ENCODE data around the gene SYTL4.
"Not testable (repeated sequence)": the region's sequence is repeated elsewhere in the genome, so short reads cannot be mapped to it uniquely, and the experiment has no call there.

The SYTL4 gene

GRCh38 chrX:100731441-100732281, at the start of gene SYTL4:
Gene SYTL4, minus strand, starts transcription at chrX:100732121. Its CDS starts 30,084 bp downstream, at chrX:100702037.
- Histone ChIP-seq H3K4me1 (ENCODE audit: control insufficient read depth in 1 of 2, insufficient read depth in 2 of 2, low read length in 2 of 2) (no peaks in the 10 kb centered on the region), H3K36me3 (ENCODE audit: control insufficient read depth in 1 of 2, insufficient read depth in 2 of 2, low read length in 2 of 2) (no peaks in the 10 kb centered on the region), H3K27me3 (ENCODE audit: control insufficient read depth in 1 of 2, insufficient read depth in 2 of 2, low read length in 2 of 2) (no peaks in the 10 kb centered on the region), H3K27ac (ENCODE audit: low read depth, low read length) (no peak within 1 kb of the TSS), H3K4me3 (ENCODE audit: low read depth in 1 of 2, low read length in 2 of 2) (peak within 1 kb of the TSS; percentile 68 to 70), H3K9ac (ENCODE audit: low read depth in 1 of 2, low read length in 2 of 2) (peak within 1 kb of the TSS; percentile 20 to 56), H3K9me3 (ENCODE audit: control insufficient read depth in 1 of 2, low read length in 2 of 2) (no peaks in the 10 kb centered on the region)

GRCh38 chrX:100769439-100769838, 37.5 kb upstream of the SYTL4 start:
- not testable (repeated sequence) for H3K27ac ChIP-seq (ENCODE audit: low read depth, low read length); H3K9ac ChIP-seq (ENCODE audit: low read depth in 1 of 2, low read length in 2 of 2); H3K4me3 ChIP-seq (ENCODE audit: low read depth in 1 of 2, low read length in 2 of 2); H3K27me3 ChIP-seq (ENCODE audit: control insufficient read depth in 1 of 2, insufficient read depth in 2 of 2, low read length in 2 of 2); H3K4me1 ChIP-seq (ENCODE audit: control insufficient read depth in 1 of 2, insufficient read depth in 2 of 2, low read length in 2 of 2); H3K36me3 ChIP-seq (ENCODE audit: control insufficient read depth in 1 of 2, insufficient read depth in 2 of 2, low read length in 2 of 2); H3K9me3 ChIP-seq (ENCODE audit: control insufficient read depth in 1 of 2, low read length in 2 of 2)

- Histone ChIP-seq H3K9ac (ENCODE audit: low read depth in 1 of 2, low read length in 2 of 2) (no peak overlapping the region), H3K36me3 (ENCODE audit: control insufficient read depth in 1 of 2, insufficient read depth in 2 of 2, low read length in 2 of 2) (no peaks in the 10 kb centered on the region), H3K27ac (ENCODE audit: low read depth, low read length) (no peak overlapping the region), H3K9me3 (ENCODE audit: control insufficient read depth in 1 of 2, low read length in 2 of 2) (no peaks in the 10 kb centered on the region), H3K27me3 (ENCODE audit: control insufficient read depth in 1 of 2, insufficient read depth in 2 of 2, low read length in 2 of 2) (no peaks in the 10 kb centered on the region), H3K4me3 (ENCODE audit: low read depth in 1 of 2, low read length in 2 of 2) (no peak overlapping the region), H3K4me1 (ENCODE audit: control insufficient read depth in 1 of 2, insufficient read depth in 2 of 2, low read length in 2 of 2) (no peaks in the 10 kb centered on the region)
Measured at GRCh38 chrX:100768679-100769338, 36.9 kb upstream of the SYTL4 start.

GRCh38 chrX:100750883-100751282, 19.0 kb upstream of the SYTL4 start:
- Histone ChIP-seq H3K9me3 (ENCODE audit: control insufficient read depth in 1 of 2, low read length in 2 of 2) (no peaks in the 10 kb centered on the region), H3K27ac (ENCODE audit: low read depth, low read length) (no peak overlapping the region), H3K36me3 (ENCODE audit: control insufficient read depth in 1 of 2, insufficient read depth in 2 of 2, low read length in 2 of 2) (no peaks in the 10 kb centered on the region), H3K4me3 (ENCODE audit: low read depth in 1 of 2, low read length in 2 of 2) (no peak overlapping the region), H3K27me3 (ENCODE audit: control insufficient read depth in 1 of 2, insufficient read depth in 2 of 2, low read length in 2 of 2) (no peaks in the 10 kb centered on the region), H3K4me1 (ENCODE audit: control insufficient read depth in 1 of 2, insufficient read depth in 2 of 2, low read length in 2 of 2) (no peaks in the 10 kb centered on the region), H3K9ac (ENCODE audit: low read depth in 1 of 2, low read length in 2 of 2) (no peak overlapping the region)

DNA sequence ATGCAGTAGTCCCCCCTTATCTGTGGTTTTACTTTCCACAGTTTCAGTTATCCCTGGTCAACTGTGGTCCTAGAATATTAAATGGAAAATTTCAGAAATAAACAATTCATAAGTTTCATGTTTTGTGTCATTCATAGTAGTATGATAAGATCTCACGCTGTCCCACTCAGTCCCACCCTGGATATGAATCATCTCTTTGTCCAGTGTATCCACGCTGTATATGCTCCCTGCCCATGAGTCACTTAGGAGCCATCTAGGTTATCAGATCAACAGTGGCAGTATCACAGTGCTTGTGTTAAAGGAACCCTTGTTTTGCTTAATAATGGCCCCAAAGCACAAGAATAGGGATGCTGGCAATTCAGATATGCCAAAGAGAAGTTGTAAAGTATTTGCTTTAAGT, 16.2 kb upstream of the SYTL4 start:
- H3K27ac ChIP-seq (ENCODE audit: low read depth, low read length), result no peak overlapping the region

DNA sequence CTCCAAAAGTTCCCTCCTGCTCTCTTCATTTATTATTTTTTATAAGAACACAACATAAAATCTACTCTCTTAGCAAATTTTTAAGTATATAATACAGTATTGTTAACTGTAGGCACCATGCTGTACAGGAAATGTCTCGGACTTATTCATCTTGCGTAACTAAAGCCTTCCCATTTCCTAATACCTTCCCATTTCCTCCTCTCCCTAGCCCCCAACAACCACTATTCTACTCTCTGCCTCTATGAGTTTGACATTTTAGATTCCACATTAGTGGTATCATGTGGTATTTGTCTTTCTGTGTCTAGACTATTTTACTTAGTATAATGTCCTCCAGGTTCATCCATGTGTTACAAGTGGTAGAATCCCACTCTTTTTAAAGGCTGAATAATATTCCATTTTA, 15.8 kb upstream of the SYTL4 start:
- H3K27ac ChIP-seq (ENCODE audit: low read depth, low read length), result no peak overlapping the region
- H3K27me3 ChIP-seq (ENCODE audit: control insufficient read depth in 1 of 2, insufficient read depth in 2 of 2, low read length in 2 of 2), result no peaks in the 10 kb centered on the region
- no peak overlapping the region for H3K9ac ChIP-seq (ENCODE audit: low read depth in 1 of 2, low read length in 2 of 2)
- no peak overlapping the region for H3K4me3 ChIP-seq (ENCODE audit: low read depth in 1 of 2, low read length in 2 of 2)
- H3K9me3 ChIP-seq (ENCODE audit: control insufficient read depth in 1 of 2, low read length in 2 of 2), result no peaks in the 10 kb centered on the region
- H3K4me1 ChIP-seq (ENCODE audit: control insufficient read depth in 1 of 2, insufficient read depth in 2 of 2, low read length in 2 of 2), result no peaks in the 10 kb centered on the region
- H3K36me3 ChIP-seq (ENCODE audit: control insufficient read depth in 1 of 2, insufficient read depth in 2 of 2, low read length in 2 of 2), result no peaks in the 10 kb centered on the region

More for the DNA sequence above, 16.2 kb upstream of the SYTL4 start:
- no peaks in the 10 kb centered on the region for H3K36me3 ChIP-seq (ENCODE audit: control insufficient read depth in 1 of 2, insufficient read depth in 2 of 2, low read length in 2 of 2)
- no peaks in the 10 kb centered on the region for H3K9me3 ChIP-seq (ENCODE audit: control insufficient read depth in 1 of 2, low read length in 2 of 2)
- no peak overlapping the region for H3K4me3 ChIP-seq (ENCODE audit: low read depth in 1 of 2, low read length in 2 of 2)
- H3K9ac ChIP-seq (ENCODE audit: low read depth in 1 of 2, low read length in 2 of 2), result no peak overlapping the region
- no peaks in the 10 kb centered on the region for H3K4me1 ChIP-seq (ENCODE audit: control insufficient read depth in 1 of 2, insufficient read depth in 2 of 2, low read length in 2 of 2)
- H3K27me3 ChIP-seq (ENCODE audit: control insufficient read depth in 1 of 2, insufficient read depth in 2 of 2, low read length in 2 of 2), result no peaks in the 10 kb centered on the region

DNA sequence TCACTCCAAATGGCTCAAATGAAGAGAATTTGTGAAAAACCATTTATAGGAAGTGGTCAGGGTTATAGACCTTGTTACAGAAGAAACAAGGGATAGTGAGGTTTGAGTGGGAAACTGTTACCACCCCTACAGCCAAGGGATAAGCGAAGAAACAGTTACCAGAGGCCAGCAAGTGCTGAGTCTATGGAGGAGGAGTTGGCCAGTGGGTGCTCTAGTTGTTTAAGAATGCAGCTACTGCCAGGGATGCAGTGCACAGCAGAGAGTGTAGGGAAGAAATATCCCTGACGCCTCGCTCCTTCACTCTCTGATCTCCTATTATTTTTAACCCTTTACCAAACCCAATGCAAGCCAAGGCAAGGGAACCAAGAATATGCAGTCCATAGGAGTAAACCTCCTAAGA, 15.2 kb upstream of the SYTL4 start:
- no peaks in the 10 kb centered on the region for H3K27me3 ChIP-seq (ENCODE audit: control insufficient read depth in 1 of 2, insufficient read depth in 2 of 2, low read length in 2 of 2)
- H3K27ac ChIP-seq (ENCODE audit: low read depth, low read length), result no peak overlapping the region
- no peaks in the 10 kb centered on the region for H3K4me1 ChIP-seq (ENCODE audit: control insufficient read depth in 1 of 2, insufficient read depth in 2 of 2, low read length in 2 of 2)

DNA sequence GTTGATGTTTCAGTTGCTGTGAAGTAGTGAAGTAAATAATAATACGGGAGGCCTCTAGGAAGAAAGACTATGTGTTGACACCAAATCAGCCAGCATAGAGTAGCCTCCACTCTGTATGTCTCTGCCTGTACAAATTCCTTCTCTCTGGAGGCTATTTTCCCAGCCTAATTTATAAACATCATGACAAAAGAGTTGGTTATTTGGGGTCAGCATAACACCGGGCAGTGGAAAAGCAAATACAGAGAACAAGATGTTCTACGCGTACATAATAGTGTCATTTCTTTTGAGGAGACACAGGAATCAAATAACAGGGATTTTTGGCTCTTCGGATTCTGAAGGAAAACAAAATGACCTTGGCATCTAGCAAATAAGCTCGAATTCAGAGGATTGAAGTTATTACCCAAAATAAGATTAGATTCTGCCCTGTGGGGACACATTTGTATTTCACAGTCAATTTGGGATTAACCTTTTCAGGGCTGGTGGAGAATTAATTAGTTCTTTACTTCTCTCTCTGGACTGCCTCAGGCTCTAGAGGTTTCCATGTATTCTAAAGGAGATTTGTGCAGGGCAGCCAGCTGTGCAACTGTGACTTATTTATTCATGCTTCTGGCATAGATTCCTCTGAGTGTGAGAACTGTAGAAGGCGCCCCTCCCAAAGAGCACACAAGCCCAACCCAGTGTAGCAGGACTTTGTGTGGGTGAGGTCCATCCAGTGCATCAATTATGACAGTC, 14.1 kb upstream of the SYTL4 start:
- no peak overlapping the region for H3K4me3 ChIP-seq (ENCODE audit: low read depth in 1 of 2, low read length in 2 of 2)
- no peak overlapping the region for H3K9ac ChIP-seq (ENCODE audit: low read depth in 1 of 2, low read length in 2 of 2)
- H3K27ac ChIP-seq (ENCODE audit: low read depth, low read length), result no peak overlapping the region

More for the DNA sequence above, 15.2 kb upstream of the SYTL4 start:
- Histone ChIP-seq H3K9me3 (ENCODE audit: control insufficient read depth in 1 of 2, low read length in 2 of 2) (no peaks in the 10 kb centered on the region), H3K9ac (ENCODE audit: low read depth in 1 of 2, low read length in 2 of 2) (no peak overlapping the region), H3K36me3 (ENCODE audit: control insufficient read depth in 1 of 2, insufficient read depth in 2 of 2, low read length in 2 of 2) (no peaks in the 10 kb centered on the region), H3K4me3 (ENCODE audit: low read depth in 1 of 2, low read length in 2 of 2) (no peak overlapping the region)

GRCh38 chrX:100745205-100745604, 13.3 kb upstream of the SYTL4 start:
- H3K9ac ChIP-seq (ENCODE audit: low read depth in 1 of 2, low read length in 2 of 2), result no peak overlapping the region
- no peaks in the 10 kb centered on the region for H3K36me3 ChIP-seq (ENCODE audit: control insufficient read depth in 1 of 2, insufficient read depth in 2 of 2, low read length in 2 of 2)
- no peak overlapping the region for H3K27ac ChIP-seq (ENCODE audit: low read depth, low read length)
- no peak overlapping the region for H3K4me3 ChIP-seq (ENCODE audit: low read depth in 1 of 2, low read length in 2 of 2)
- H3K27me3 ChIP-seq (ENCODE audit: control insufficient read depth in 1 of 2, insufficient read depth in 2 of 2, low read length in 2 of 2), result no peaks in the 10 kb centered on the region
- no peaks in the 10 kb centered on the region for H3K9me3 ChIP-seq (ENCODE audit: control insufficient read depth in 1 of 2, low read length in 2 of 2)
- H3K4me1 ChIP-seq (ENCODE audit: control insufficient read depth in 1 of 2, insufficient read depth in 2 of 2, low read length in 2 of 2), result no peaks in the 10 kb centered on the region

More for the DNA sequence above, 14.1 kb upstream of the SYTL4 start:
- no peaks in the 10 kb centered on the region for H3K36me3 ChIP-seq (ENCODE audit: control insufficient read depth in 1 of 2, insufficient read depth in 2 of 2, low read length in 2 of 2)
- H3K9me3 ChIP-seq (ENCODE audit: control insufficient read depth in 1 of 2, low read length in 2 of 2), result no peaks in the 10 kb centered on the region
- no peaks in the 10 kb centered on the region for H3K4me1 ChIP-seq (ENCODE audit: control insufficient read depth in 1 of 2, insufficient read depth in 2 of 2, low read length in 2 of 2)
- no peaks in the 10 kb centered on the region for H3K27me3 ChIP-seq (ENCODE audit: control insufficient read depth in 1 of 2, insufficient read depth in 2 of 2, low read length in 2 of 2)

Data from duodenal mucosa (tissue), 2 donors.